HepG2 (cell line): ENCODE measurements around the gene PIM3. TPM values are rescaled to one million over a fixed set of nuclear protein-coding genes. Genes with fewer than 3 reads are reported as not detected.

Source experiments
- ARNT2 ChIP-seq: sonication (generic); formaldehyde crosslinking; IDR thresholded peaks from 2 replicates; pipeline ENCODE4 v1.8.0; 2022; ENCODE audit warnings: mild to moderate bottlenecking, low read depth, missing genetic modification reagents, moderate library complexity
- ATF1 ChIP-seq: IDR thresholded peaks from 2 replicates; pipeline ENCODE4 v1.6.1; 2016; ENCODE audit warnings: mild to moderate bottlenecking, control low read depth
- ELF1 ChIP-seq: sonication (generic); formaldehyde crosslinking; IDR thresholded peaks from 2 replicates; pipeline ENCODE4 v1.4.0; 2020; ENCODE audit warnings: missing genetic modification reagents
- GABPA ChIP-seq, 2 experiments: IDR thresholded peaks; 2 replicates each; pipeline ENCODE4 v1.6.1; 2011 to 2016; ENCODE audit warnings: low read depth in 2 of 2, low read length in 1 of 2, missing biosample characterization in 1 of 2, missing genetic modification characterization in 1 of 2
- GATA4 ChIP-seq: sonication (generic); IDR thresholded peaks from 2 replicates; pipeline ENCODE4 v1.6.1; 2016; ENCODE audit warnings: antibody characterized with exemption, low read depth, borderline replicate concordance
- GATAD1 ChIP-seq: IDR thresholded peaks from 2 replicates; pipeline ENCODE4 v1.6.1; 2016; ENCODE audit warnings: missing genetic modification reagents, missing compliant biosample characterization
- JARID2 ChIP-seq: sonication (generic); formaldehyde crosslinking; IDR thresholded peaks from 2 replicates; pipeline ENCODE4 v1.8.1; 2023; ENCODE audit warnings: missing genetic modification reagents, inconsistent platforms; ENCODE audit not compliant: insufficient replicate concordance
- JDP2 ChIP-seq: sonication (generic); formaldehyde crosslinking; IDR thresholded peaks from 2 replicates; pipeline ENCODE4 v1.8.1; 2022; ENCODE audit warnings: missing genetic modification reagents, borderline replicate concordance
- JUN ChIP-seq: sonication (generic); formaldehyde crosslinking; IDR thresholded peaks from 2 replicates; pipeline ENCODE4 v1.4.0; 2020; ENCODE audit warnings: mild to moderate bottlenecking, missing genetic modification reagents
- MED1 ChIP-seq: sonication (generic); formaldehyde crosslinking; IDR thresholded peaks from 2 replicates; pipeline ENCODE4 v1.4.0; 2020; ENCODE audit warnings: missing genetic modification reagents
- MTERF4 ChIP-seq: sonication (generic); formaldehyde crosslinking; IDR thresholded peaks from 2 replicates; pipeline ENCODE4 v1.8.0; 2023; ENCODE audit warnings: mild to moderate bottlenecking, missing genetic modification reagents
- MYC ChIP-seq: sonication (generic); formaldehyde crosslinking; IDR thresholded peaks from 2 replicates; pipeline ENCODE4 v1.9.0; 2021; ENCODE audit warnings: missing genetic modification reagents, borderline replicate concordance
- NFATC3 ChIP-seq: sonication (generic); formaldehyde crosslinking; IDR thresholded peaks from 2 replicates; pipeline ENCODE4 v1.5.1; 2020; ENCODE audit warnings: mild to moderate bottlenecking, missing genetic modification reagents
- PATZ1 ChIP-seq: sonication (generic); formaldehyde crosslinking; IDR thresholded peaks from 2 replicates; pipeline ENCODE4 v1.4.0; 2020; ENCODE audit warnings: missing genetic modification reagents
- SIX4 ChIP-seq: sonication (generic); formaldehyde crosslinking; IDR thresholded peaks from 2 replicates; pipeline ENCODE4 v1.4.0; 2020; ENCODE audit warnings: missing genetic modification reagents
- SMAD1 ChIP-seq: sonication (generic); formaldehyde crosslinking; IDR thresholded peaks from 2 replicates; pipeline ENCODE4 v1.4.0; 2020; ENCODE audit warnings: missing genetic modification reagents, low read depth, mild to moderate bottlenecking, borderline replicate concordance
- SSRP1 ChIP-seq: IDR thresholded peaks from 2 replicates; pipeline ENCODE4 v1.6.1; 2016; ENCODE audit warnings: control low read depth
- TFAP4 ChIP-seq: sonication (generic); IDR thresholded peaks from 2 replicates; pipeline ENCODE4 v1.6.1; 2016; ENCODE audit warnings: low read depth, borderline replicate concordance
- ZNF367 ChIP-seq: sonication (generic); formaldehyde crosslinking; IDR thresholded peaks from 2 replicates; pipeline ENCODE4 v1.4.0; 2020; ENCODE audit warnings: missing genetic modification reagents, borderline replicate concordance
- ZNF777 ChIP-seq: sonication (generic); formaldehyde crosslinking; IDR thresholded peaks from 2 replicates; pipeline ENCODE4 v1.4.0; 2020; ENCODE audit warnings: missing genetic modification reagents
- ZSCAN22 ChIP-seq: sonication (generic); formaldehyde crosslinking; IDR thresholded peaks from 2 replicates; pipeline ENCODE4 v1.4.0; 2020; ENCODE audit warnings: mild to moderate bottlenecking, missing genetic modification reagents
- ZSCAN25 ChIP-seq: sonication (generic); formaldehyde crosslinking; IDR thresholded peaks from 2 replicates; pipeline ENCODE4 v1.8.0; 2022; ENCODE audit warnings: mild to moderate bottlenecking, missing genetic modification reagents
- polyA plus RNA-seq, 8 experiments: library from polyadenylated mRNA; depleted of rRNA in 3 of 8; stranded (reverse) in 7 of 8; unstranded in 1 of 8; fragments of >200 nt; fragmentation: Illumina TruSeq in 4 of 8; extraction: Trizol in 4 of 8; gene quantifications; 2 replicates each; pipeline versions ENCODE4 v1.2.1 to v1.2.3, GENCODE V29; 2011 to 2016; ENCODE audit warnings: low read depth in 4 of 8, missing spikeins in 1 of 8, mixed read lengths in 1 of 8; ENCODE audit not compliant: insufficient read depth in 1 of 8
- total RNA-seq, 5 experiments: library from RNA; depleted of rRNA; stranded (reverse); fragments of >200 nt; fragmentation: Illumina TruSeq; extraction: Trizol; gene quantifications; 2 replicates each; pipeline ENCODE4 v1.2.3, GENCODE V29; 2016; ENCODE audit warnings: low read depth in 1 of 5
- TF ChIP-seq, protein P1 (sequence below): sonication (generic); formaldehyde crosslinking; IDR thresholded peaks from 2 replicates; pipeline ENCODE4 v1.4.0; 2020; ENCODE audit warnings: missing genetic modification reagents, mild to moderate bottlenecking, borderline replicate concordance
- TF ChIP-seq, protein P2 (sequence below): sonication (generic); formaldehyde crosslinking; IDR thresholded peaks from 2 replicates; pipeline ENCODE4 v1.5.1; 2020; ENCODE audit warnings: missing genetic modification reagents, mild to moderate bottlenecking, borderline replicate concordance

The PIM3 gene
- total and polyA plus RNA-seq, 2 of the 13 experiments (the other 11 are each of a cell fraction or from before 2014, with no cell fraction given): 21.6 to 31.2 TPM

GRCh38 chr22:49936018-49936972 lies 24.3 kb upstream of the PIM3 start (continued):
- no peak for TF ChIP-seq GABPA (IDR thresholded peaks at IDR 0.05; ENCODE audit: low read depth, low read length)
- TF ChIP-seq GABPA (CRISPR knock-in tag; IDR thresholded peaks at IDR 0.05; ENCODE audit: low read depth): peak; percentile 55; the same call in 1 of the 2 replicates
- peak; percentile 60; the same call in 1 of the 2 replicates for TF ChIP-seq ELF1 (CRISPR knock-in tag)
- TF ChIP-seq MED1 (CRISPR knock-in tag): peak; percentile 91
- TF ChIP-seq PATZ1: peak; percentile 99
- TF ChIP-seq SSRP1 (CRISPR knock-in tag): no peak
- no peak for TF ChIP-seq MTERF4 (CRISPR knock-in tag)
- TF ChIP-seq SMAD1 (CRISPR knock-in tag): no peak
- TF ChIP-seq, protein P1, sequence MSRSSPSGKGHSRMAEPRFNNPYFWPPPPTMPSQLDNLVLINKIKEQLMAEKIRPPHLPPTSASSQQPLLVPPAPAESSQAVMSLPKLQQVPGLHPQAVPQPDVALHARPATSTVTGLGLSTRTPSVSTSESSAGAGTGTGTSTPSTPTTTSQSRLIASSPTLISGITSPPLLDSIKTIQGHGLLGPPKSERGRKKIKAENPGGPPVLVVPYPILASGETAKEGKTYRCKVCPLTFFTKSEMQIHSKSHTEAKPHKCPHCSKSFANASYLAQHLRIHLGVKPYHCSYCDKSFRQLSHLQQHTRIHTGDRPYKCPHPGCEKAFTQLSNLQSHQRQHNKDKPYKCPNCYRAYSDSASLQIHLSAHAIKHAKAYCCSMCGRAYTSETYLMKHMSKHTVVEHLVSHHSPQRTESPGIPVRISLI (CRISPR knock-in tag): peak; percentile 57
- TF ChIP-seq TFAP4: peak; percentile 74; the same call in 1 of the 2 replicates
- peak; percentile 68 for TF ChIP-seq GATAD1 (CRISPR knock-in tag)
- TF ChIP-seq ZSCAN25 (CRISPR knock-in tag): peak; percentile 87
- TF ChIP-seq ZNF777 (CRISPR knock-in tag): no peak
- TF ChIP-seq ATF1 (CRISPR knock-in tag): no peak
- TF ChIP-seq ZNF367 (CRISPR knock-in tag): no peak
- peak; percentile 63; the same call in 1 of the 2 replicates for TF ChIP-seq SIX4 (CRISPR knock-in tag)
- TF ChIP-seq JDP2 (CRISPR knock-in tag): no peak
- no peak for TF ChIP-seq JARID2
- TF ChIP-seq NFATC3 (CRISPR knock-in tag): no peak
- TF ChIP-seq ZSCAN22: no peak
- TF ChIP-seq GATA4: 0 out of 2 replicates have a peak, but pooled peaks have one; percentile 28
- TF ChIP-seq MYC (CRISPR knock-in tag): peak; percentile 69; the same call in 1 of the 2 replicates
- TF ChIP-seq, protein P2, sequence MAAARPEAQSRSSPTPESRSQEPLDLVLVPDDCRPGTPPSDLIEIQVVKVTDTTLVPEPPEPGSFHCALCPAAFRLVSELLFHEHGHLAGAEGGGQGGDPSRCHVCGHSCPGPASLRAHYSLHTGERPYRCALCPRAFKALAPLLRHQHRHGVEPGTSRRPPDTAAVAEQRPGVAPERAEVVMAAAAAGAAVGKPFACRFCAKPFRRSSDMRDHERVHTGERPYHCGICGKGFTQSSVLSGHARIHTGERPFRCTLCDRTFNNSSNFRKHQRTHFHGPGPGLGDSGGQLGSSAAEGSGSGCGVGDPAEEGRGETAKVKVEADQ: no peak
- TF ChIP-seq JUN: peak; percentile 42; the same call in 1 of the 2 replicates
- TF ChIP-seq ARNT2: no peak
